Measurements from ENCODE around the gene ACBD5.

DNA sequence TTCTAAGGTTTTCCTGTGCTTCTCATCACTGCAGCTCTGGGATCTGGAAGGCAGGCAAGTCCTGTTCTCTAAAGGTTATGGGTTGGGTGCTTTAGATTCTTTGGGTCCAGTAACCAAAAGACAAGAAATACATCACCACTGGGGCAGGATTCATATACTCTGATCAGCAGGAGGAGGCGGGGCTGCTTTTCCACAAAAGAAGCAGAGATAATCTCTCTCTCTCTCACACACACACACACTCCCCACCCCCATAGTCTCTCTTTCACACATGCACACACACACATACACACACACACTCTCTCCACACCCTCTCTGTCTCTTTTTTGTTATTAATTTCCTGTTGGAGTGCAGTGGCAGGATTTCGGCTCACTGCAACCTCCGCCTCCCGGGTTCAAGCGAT, 13.0 kb upstream of the ACBD5 start:
- TF ChIP-seq, protein P1, sequence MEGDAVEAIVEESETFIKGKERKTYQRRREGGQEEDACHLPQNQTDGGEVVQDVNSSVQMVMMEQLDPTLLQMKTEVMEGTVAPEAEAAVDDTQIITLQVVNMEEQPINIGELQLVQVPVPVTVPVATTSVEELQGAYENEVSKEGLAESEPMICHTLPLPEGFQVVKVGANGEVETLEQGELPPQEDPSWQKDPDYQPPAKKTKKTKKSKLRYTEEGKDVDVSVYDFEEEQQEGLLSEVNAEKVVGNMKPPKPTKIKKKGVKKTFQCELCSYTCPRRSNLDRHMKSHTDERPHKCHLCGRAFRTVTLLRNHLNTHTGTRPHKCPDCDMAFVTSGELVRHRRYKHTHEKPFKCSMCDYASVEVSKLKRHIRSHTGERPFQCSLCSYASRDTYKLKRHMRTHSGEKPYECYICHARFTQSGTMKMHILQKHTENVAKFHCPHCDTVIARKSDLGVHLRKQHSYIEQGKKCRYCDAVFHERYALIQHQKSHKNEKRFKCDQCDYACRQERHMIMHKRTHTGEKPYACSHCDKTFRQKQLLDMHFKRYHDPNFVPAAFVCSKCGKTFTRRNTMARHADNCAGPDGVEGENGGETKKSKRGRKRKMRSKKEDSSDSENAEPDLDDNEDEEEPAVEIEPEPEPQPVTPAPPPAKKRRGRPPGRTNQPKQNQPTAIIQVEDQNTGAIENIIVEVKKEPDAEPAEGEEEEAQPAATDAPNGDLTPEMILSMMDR (IDR thresholded peaks at IDR 0.05; ENCODE audit: insufficient read depth, low read depth, low read length): no peak
- no peak for TF ChIP-seq EZH2 (IDR thresholded peaks at IDR 0.05; ENCODE audit: insufficient read depth, low read length)
